ENCODE measurements around the gene MYO5C.
"Not testable (repeated sequence)": the region's sequence is repeated elsewhere in the genome, so short reads cannot be mapped to it uniquely, and the experiment has no call there.

Gene MYO5C

GRCh38 chr15:52307847-52308246, 12.2 kb upstream of the MYO5C start:
- no peak for DNase-seq

GRCh38 chr15:52306270-52306669, 10.7 kb upstream of the MYO5C start:
- DNase-seq, result no peak

- no peak for DNase-seq
These were observed 7.6 kb upstream of the MYO5C start for GRCh38 chr15:52303093-52303772.

GRCh38 chr15:52301265-52301847, 5.8 kb upstream of the MYO5C start:
- no peak for DNase-seq

GRCh38 chr15:52294881-52295420, 653 bp downstream of the MYO5C start:
- no peak for DNase-seq

- DNase-seq, result no peak
These were observed 2.7 kb downstream of the MYO5C start for GRCh38 chr15:52292780-52293392.

GRCh38 chr15:52291204-52291603, 4.4 kb downstream of the MYO5C start:
- no peak for DNase-seq

- no peak for DNase-seq
These were observed 4.8 kb downstream of the MYO5C start for GRCh38 chr15:52290800-52291199.

GRCh38 chr15:52290329-52290728, 5.3 kb downstream of the MYO5C start:
- no peak for DNase-seq

GRCh38 chr15:52289629-52290081, 5.9 kb downstream of the MYO5C start:
- DNase-seq, result no peak

- DNase-seq, result no peak
These were observed 6.6 kb downstream of the MYO5C start for GRCh38 chr15:52288986-52289385.

GRCh38 chr15:52288051-52288942, 7.3 kb downstream of the MYO5C start:
- no peak for DNase-seq

GRCh38 chr15:52287114-52287513, 8.5 kb downstream of the MYO5C start:
- DNase-seq, result no peak

- not testable (repeated sequence) for DNase-seq
These were observed 9.7 kb downstream of the MYO5C start for GRCh38 chr15:52285941-52286340.

- DNase-seq, result no peak
These were observed 11.4 kb downstream of the MYO5C start for GRCh38 chr15:52284164-52284563.

- no peak for DNase-seq
These were observed 12.3 kb downstream of the MYO5C start for GRCh38 chr15:52283281-52283680.

GRCh38 chr15:52282418-52282817, 13.2 kb downstream of the MYO5C start:
- DNase-seq, result no peak

GRCh38 chr15:52281085-52282035, 14.2 kb downstream of the MYO5C start:
- no peak for DNase-seq

GRCh38 chr15:52280326-52281084, 15.1 kb downstream of the MYO5C start:
- no peak for DNase-seq

- DNase-seq, result no peak
These were observed 16.8 kb downstream of the MYO5C start for GRCh38 chr15:52278636-52279367.
